ENCODE measurements around the gene DSC2.

Gene DSC2

DNA sequence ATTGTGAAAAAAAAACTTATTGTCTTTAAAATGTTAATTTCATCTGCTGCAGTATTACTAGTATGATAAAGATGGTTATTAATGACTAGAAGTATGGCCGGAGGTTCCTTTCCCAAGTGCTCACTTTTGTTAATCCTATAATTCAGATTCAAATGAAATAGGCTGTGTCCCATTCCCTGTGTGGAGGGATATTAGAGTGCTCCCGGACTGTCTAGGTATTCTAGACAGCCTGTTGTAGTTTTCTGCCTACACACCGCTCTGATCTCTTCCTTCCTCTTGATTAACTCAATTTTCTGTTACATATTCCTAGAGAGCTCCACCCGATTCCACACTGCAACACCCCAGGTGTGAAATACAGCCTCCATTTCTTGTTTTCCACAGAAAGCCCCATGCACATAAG is 44.3 kb downstream of the DSC2 start:
- no peak for TF ChIP-seq CSDC2 (CRISPR knock-in tag; IDR thresholded peaks at IDR 0.05)
- no peak for TF ChIP-seq BACH2 (CRISPR knock-in tag; IDR thresholded peaks at IDR 0.05; ENCODE audit: borderline replicate concordance)
- TF ChIP-seq, protein P1, sequence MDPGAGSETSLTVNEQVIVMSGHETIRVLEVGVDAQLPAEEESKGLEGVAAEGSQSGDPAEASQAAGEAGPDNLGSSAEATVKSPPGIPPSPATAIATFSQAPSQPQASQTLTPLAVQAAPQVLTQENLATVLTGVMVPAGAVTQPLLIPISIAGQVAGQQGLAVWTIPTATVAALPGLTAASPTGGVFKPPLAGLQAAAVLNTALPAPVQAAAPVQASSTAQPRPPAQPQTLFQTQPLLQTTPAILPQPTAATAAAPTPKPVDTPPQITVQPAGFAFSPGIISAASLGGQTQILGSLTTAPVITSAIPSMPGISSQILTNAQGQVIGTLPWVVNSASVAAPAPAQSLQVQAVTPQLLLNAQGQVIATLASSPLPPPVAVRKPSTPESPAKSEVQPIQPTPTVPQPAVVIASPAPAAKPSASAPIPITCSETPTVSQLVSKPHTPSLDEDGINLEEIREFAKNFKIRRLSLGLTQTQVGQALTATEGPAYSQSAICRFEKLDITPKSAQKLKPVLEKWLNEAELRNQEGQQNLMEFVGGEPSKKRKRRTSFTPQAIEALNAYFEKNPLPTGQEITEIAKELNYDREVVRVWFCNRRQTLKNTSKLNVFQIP (CRISPR knock-in tag; IDR thresholded peaks at IDR 0.05; ENCODE audit: borderline replicate concordance, low read depth): no peak
- ATAC-seq: no peak

DNA sequence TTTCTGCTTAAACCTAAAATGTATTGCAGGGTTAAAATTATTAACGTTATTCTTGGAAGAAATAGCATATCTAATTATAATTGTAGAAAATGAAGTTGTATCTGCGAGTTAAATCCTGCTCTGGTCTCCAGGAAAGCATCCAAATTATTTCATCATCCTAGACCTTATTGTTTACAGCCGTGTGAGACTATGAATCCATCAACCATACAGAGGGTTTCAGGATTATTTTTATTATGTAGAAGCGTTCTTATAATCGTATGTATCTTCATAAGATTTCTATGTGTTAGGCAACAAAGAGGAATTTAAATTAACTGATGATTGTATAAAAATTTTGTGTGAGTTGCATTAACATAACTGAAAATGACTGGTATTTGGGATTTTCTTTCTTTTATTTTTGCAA is 45.2 kb downstream of the DSC2 start:
- no peak for TF ChIP-seq RARB (CRISPR knock-in tag; IDR thresholded peaks at IDR 0.05)
- TF ChIP-seq ARNTL (CRISPR knock-in tag; IDR thresholded peaks at IDR 0.05; ENCODE audit: borderline replicate concordance, low read depth): no peak
- no peak for TF ChIP-seq GLIS3 (CRISPR knock-in tag; IDR thresholded peaks at IDR 0.05)
- no peak for TF ChIP-seq ESRRG (CRISPR knock-in tag; IDR thresholded peaks at IDR 0.05)
- no peak for TF ChIP-seq ZFP30 (CRISPR knock-in tag; IDR thresholded peaks at IDR 0.05)
- TF ChIP-seq, protein P2, sequence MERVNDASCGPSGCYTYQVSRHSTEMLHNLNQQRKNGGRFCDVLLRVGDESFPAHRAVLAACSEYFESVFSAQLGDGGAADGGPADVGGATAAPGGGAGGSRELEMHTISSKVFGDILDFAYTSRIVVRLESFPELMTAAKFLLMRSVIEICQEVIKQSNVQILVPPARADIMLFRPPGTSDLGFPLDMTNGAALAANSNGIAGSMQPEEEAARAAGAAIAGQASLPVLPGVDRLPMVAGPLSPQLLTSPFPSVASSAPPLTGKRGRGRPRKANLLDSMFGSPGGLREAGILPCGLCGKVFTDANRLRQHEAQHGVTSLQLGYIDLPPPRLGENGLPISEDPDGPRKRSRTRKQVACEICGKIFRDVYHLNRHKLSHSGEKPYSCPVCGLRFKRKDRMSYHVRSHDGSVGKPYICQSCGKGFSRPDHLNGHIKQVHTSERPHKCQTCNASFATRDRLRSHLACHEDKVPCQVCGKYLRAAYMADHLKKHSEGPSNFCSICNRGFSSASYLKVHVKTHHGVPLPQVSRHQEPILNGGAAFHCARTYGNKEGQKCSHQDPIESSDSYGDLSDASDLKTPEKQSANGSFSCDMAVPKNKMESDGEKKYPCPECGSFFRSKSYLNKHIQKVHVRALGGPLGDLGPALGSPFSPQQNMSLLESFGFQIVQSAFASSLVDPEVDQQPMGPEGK (CRISPR knock-in tag; IDR thresholded peaks at IDR 0.05; ENCODE audit: borderline replicate concordance): no peak
- no peak for TF ChIP-seq TOX (CRISPR knock-in tag; IDR thresholded peaks at IDR 0.05; ENCODE audit: borderline replicate concordance)
- no peak for TF ChIP-seq ZFP3 (CRISPR knock-in tag; IDR thresholded peaks at IDR 0.05)
- TF ChIP-seq ZNF8 (CRISPR knock-in tag; IDR thresholded peaks at IDR 0.05): no peak
- no peak for ATAC-seq

DNA sequence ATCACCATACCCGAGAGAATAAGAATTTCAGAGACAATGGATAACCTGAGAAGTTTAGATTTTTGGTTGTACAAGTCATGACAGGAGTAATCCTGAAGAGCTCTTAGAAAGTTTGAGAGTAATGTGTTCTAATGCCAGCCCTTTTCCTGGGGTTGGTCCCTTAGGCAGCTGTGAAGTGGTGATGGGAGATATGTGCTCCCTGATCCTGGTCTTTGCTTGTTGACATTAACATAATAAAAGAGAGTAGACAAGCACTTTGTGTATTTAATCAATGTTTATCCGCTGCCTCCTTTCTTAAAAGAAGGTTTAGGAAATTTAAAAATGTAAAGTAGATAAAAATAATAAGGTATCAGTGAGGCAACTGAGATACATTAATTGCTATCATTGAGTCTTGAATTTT is 45.9 kb downstream of the DSC2 start:
- no peak for ATAC-seq
- TF ChIP-seq ZFP30 (CRISPR knock-in tag; IDR thresholded peaks at IDR 0.05) (no peak), PPARA (CRISPR knock-in tag; IDR thresholded peaks at IDR 0.05; ENCODE audit: borderline replicate concordance) (no peak), OSR1 (CRISPR knock-in tag; IDR thresholded peaks at IDR 0.05) (no peak), RARB (CRISPR knock-in tag; IDR thresholded peaks at IDR 0.05) (no peak), SNAI2 (CRISPR knock-in tag; IDR thresholded peaks at IDR 0.05) (no peak), ZC3H10 (CRISPR knock-in tag; IDR thresholded peaks at IDR 0.05) (no peak), ISL1 (CRISPR knock-in tag; IDR thresholded peaks at IDR 0.05) (no peak), ARNTL (CRISPR knock-in tag; IDR thresholded peaks at IDR 0.05; ENCODE audit: borderline replicate concordance, low read depth) (no peak), ZFP3 (CRISPR knock-in tag; IDR thresholded peaks at IDR 0.05) (no peak), CSDC2 (CRISPR knock-in tag; IDR thresholded peaks at IDR 0.05) (no peak)
- TF ChIP-seq, protein P3, sequence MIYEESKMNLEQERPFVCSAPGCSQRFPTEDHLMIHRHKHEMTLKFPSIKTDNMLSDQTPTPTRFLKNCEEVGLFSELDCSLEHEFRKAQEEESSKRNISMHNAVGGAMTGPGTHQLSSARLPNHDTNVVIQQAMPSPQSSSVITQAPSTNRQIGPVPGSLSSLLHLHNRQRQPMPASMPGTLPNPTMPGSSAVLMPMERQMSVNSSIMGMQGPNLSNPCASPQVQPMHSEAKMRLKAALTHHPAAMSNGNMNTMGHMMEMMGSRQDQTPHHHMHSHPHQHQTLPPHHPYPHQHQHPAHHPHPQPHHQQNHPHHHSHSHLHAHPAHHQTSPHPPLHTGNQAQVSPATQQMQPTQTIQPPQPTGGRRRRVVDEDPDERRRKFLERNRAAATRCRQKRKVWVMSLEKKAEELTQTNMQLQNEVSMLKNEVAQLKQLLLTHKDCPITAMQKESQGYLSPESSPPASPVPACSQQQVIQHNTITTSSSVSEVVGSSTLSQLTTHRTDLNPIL (CRISPR knock-in tag; IDR thresholded peaks at IDR 0.05; ENCODE audit: low read depth): no peak
- TF ChIP-seq, protein P2 (CRISPR knock-in tag; IDR thresholded peaks at IDR 0.05; ENCODE audit: borderline replicate concordance): no peak

DNA sequence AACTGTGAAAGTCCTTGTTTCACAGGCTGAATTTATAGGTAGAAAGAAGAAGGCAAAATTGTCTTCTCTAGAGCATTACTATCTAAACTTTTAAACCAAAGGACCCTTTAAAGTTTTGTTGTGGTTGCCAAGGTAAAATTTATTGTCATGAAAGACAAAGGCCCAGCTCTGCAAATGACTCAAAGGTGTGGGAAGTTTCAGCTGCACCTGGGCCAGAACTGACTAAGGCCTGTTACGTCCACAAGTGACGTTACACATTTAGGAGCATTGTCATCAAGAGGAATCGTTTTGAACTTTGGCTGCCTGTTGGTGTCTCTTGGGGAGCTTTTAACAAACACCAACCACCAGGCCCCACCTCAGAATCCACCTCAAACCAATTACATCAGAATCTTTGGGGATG is 51.6 kb downstream of the DSC2 start:
- ATAC-seq: no peak
- TF ChIP-seq CSDC2 (CRISPR knock-in tag; IDR thresholded peaks at IDR 0.05) (no peak), ZC3H10 (CRISPR knock-in tag; IDR thresholded peaks at IDR 0.05) (no peak)

DNA sequence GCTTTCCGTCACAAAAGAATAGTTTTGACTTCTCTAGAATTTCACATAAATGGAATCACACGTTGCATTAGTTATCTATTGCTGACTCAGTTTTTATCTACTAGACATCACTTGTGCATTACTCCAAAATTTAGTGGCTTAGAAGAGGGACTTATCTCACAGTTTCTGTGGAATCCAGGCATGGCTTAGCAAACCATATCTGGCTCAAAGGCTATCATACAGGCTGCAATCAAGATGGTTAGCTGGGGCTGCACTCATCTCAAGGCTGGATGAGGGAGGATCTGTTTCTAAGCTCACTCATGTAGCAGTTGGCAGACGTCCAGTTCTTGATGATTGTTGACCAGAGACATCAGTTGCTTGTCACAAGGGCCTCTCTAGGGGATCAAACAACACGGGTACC is 53.0 kb downstream of the DSC2 start:
- TF ChIP-seq, protein P3 (CRISPR knock-in tag; IDR thresholded peaks at IDR 0.05; ENCODE audit: low read depth): no peak
- no peak for TF ChIP-seq BACH2 (CRISPR knock-in tag; IDR thresholded peaks at IDR 0.05; ENCODE audit: borderline replicate concordance)
- TF ChIP-seq GLIS3 (CRISPR knock-in tag; IDR thresholded peaks at IDR 0.05): no peak
- TF ChIP-seq ZFP3 (CRISPR knock-in tag; IDR thresholded peaks at IDR 0.05): no peak
- TF ChIP-seq ISL1 (CRISPR knock-in tag; IDR thresholded peaks at IDR 0.05): no peak
- TF ChIP-seq, protein P1 (CRISPR knock-in tag; IDR thresholded peaks at IDR 0.05; ENCODE audit: borderline replicate concordance, low read depth): no peak
- TF ChIP-seq, protein P4, sequence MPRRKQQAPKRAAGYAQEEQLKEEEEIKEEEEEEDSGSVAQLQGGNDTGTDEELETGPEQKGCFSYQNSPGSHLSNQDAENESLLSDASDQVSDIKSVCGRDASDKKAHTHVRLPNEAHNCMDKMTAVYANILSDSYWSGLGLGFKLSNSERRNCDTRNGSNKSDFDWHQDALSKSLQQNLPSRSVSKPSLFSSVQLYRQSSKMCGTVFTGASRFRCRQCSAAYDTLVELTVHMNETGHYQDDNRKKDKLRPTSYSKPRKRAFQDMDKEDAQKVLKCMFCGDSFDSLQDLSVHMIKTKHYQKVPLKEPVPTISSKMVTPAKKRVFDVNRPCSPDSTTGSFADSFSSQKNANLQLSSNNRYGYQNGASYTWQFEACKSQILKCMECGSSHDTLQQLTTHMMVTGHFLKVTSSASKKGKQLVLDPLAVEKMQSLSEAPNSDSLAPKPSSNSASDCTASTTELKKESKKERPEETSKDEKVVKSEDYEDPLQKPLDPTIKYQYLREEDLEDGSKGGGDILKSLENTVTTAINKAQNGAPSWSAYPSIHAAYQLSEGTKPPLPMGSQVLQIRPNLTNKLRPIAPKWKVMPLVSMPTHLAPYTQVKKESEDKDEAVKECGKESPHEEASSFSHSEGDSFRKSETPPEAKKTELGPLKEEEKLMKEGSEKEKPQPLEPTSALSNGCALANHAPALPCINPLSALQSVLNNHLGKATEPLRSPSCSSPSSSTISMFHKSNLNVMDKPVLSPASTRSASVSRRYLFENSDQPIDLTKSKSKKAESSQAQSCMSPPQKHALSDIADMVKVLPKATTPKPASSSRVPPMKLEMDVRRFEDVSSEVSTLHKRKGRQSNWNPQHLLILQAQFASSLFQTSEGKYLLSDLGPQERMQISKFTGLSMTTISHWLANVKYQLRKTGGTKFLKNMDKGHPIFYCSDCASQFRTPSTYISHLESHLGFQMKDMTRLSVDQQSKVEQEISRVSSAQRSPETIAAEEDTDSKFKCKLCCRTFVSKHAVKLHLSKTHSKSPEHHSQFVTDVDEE (CRISPR knock-in tag; IDR thresholded peaks at IDR 0.05): no peak
- TF ChIP-seq OSR1 (CRISPR knock-in tag; IDR thresholded peaks at IDR 0.05): no peak
- no peak for ATAC-seq

All from SK-N-SH treated with all-trans-retinoic acid at 6 μM for 48 hours (cell line).